HCT116 (cell line): Measurements from ENCODE around the gene G2E3. TPM values are rescaled to one million over a fixed set of nuclear protein-coding genes. Genes with fewer than 3 reads are reported as not detected.

Experiments
- ATAC-seq: fragments of 200-7000 bp; cut with Tn5 transposase; 2 replicates; pipeline ENCODE4 v1.9.1; 2020; ENCODE audit warnings: mild to moderate bottlenecking, moderate library complexity
- BruUV-seq: library from RNA; stranded (reverse); fragments of 400-500 nt; replicated peaks from 2 replicates; lab custom pipeline; 2021; lab: Mats Ljungman, UMichigan
- CTCF ChIA-PET: fragments of 300-600 bp; sonication (Branson Sonifier 250); formaldehyde crosslinking; loops from one replicate; lab custom pipeline; 2021; ENCODE audit warnings: antibody characterized with exemption; lab: Charles Lee
- POLR2A ChIA-PET: fragments of 300-600, 350-600 bp; sonication (Branson Sonifier 250); formaldehyde crosslinking; loops from one replicate; lab custom pipeline; 2021; ENCODE audit warnings: antibody characterized with exemption; lab: Charles Lee
- RAD21 ChIA-PET, 2 experiments: fragments of 300-600 bp; sonication (Branson Sonifier 250); formaldehyde crosslinking; loops; one replicate each; lab custom pipeline; 2023; ENCODE audit warnings: low total read pairs in 2 of 2; ENCODE audit not compliant: uncharacterized antibody in 2 of 2, unreplicated experiment in 2 of 2, low non-redundant PET in 1 of 2; lab: Charles Lee
- DNase-seq: peaks from one replicate; pipeline ENCODE4 v3.0.0-alpha.2; 2010; ENCODE audit warnings: low read depth, low spot score
- H2AFZ ChIP-seq: fragments of 200-600 bp; shearing (Covaris generic), sonication (generic); 2 replicates; pipeline ENCODE4 v1.6.1; 2017; ENCODE audit warnings: low read depth, mixed run types, mixed read lengths, antibody characterized with exemption, low read length; ENCODE audit not compliant: poor library complexity, severe bottlenecking
- H3K27ac ChIP-seq: 2 replicates; pipeline ENCODE4 v1.5.1; 2012; ENCODE audit warnings: low read depth, low read length
- H3K27me3 ChIP-seq: fragments of 200-600 bp; sonication (generic); 2 replicates; pipeline ENCODE4 v1.6.1; 2016; ENCODE audit warnings: mixed run types, low read length, mixed read lengths; ENCODE audit not compliant: insufficient read depth
- H3K36me3 ChIP-seq, 2 experiments: fragments of 200-500 bp in 1 of 2; fragments of 200-600 bp in 1 of 2; sonication (Bioruptor generic) in 1 of 2; sonication (generic) in 1 of 2; 2 replicates each; pipeline versions ENCODE4 v1.5.1 to v1.6.1; 2014 to 2016; ENCODE audit warnings: low read length in 2 of 2, inconsistent platforms in 1 of 2, mixed read lengths in 1 of 2, mixed run types in 1 of 2; ENCODE audit not compliant: insufficient read depth in 2 of 2, control insufficient read depth in 1 of 2
- H3K4me1 ChIP-seq, 2 experiments: fragments of 200-600 bp in 1 of 2; sonication (generic) in 1 of 2; 2 replicates each; pipeline versions ENCODE4 v1.5.1 to v1.6.1; 2012 to 2017; ENCODE audit warnings: low read length in 2 of 2, inconsistent platforms in 1 of 2, mild to moderate bottlenecking in 1 of 2, mixed read lengths in 1 of 2, mixed run types in 1 of 2, moderate library complexity in 1 of 2; ENCODE audit not compliant: insufficient read depth in 2 of 2, control insufficient read depth in 1 of 2
- H3K4me2 ChIP-seq: fragments of 200-600 bp; sonication (generic); 2 replicates; pipeline ENCODE4 v1.6.1; 2017; ENCODE audit warnings: mixed run types, low read length, mixed read lengths
- H3K4me3 ChIP-seq, 2 experiments: fragments of 200-600 bp in 1 of 2; sonication (generic) in 1 of 2; replicated peaks in 1 of 2; 2 replicates each; pipeline ENCODE4 v1.5.1; 2011 to 2016; ENCODE audit warnings: low read length in 2 of 2, control low read depth in 1 of 2, low read depth in 1 of 2, mild to moderate bottlenecking in 1 of 2, mixed read lengths in 1 of 2, mixed run types in 1 of 2
- H3K79me2 ChIP-seq: fragments of 200-600 bp; sonication (generic); 2 replicates; pipeline ENCODE4 v1.6.1; 2017; ENCODE audit warnings: mild to moderate bottlenecking, mixed run types, low read length, moderate library complexity, mixed read lengths; ENCODE audit not compliant: insufficient read depth
- H3K9ac ChIP-seq: fragments of 200-600 bp; sonication (generic); 2 replicates; pipeline ENCODE4 v1.6.1; 2016; ENCODE audit warnings: low read length, mixed read lengths
- H3K9me2 ChIP-seq: fragments of 200-600 bp; sonication (generic), shearing (Covaris generic); 2 replicates; pipeline ENCODE4 v1.6.1; 2017; ENCODE audit warnings: mixed run types, mild to moderate bottlenecking, moderate library complexity; ENCODE audit not compliant: insufficient read depth
- H3K9me3 ChIP-seq, 2 experiments: fragments of 200-500 bp in 1 of 2; fragments of 200-600 bp in 1 of 2; sonication (Bioruptor generic) in 1 of 2; sonication (generic) in 1 of 2; 2 replicates each; pipeline ENCODE4 v1.6.1; 2014 to 2017; ENCODE audit warnings: low read length in 2 of 2, mixed read lengths in 2 of 2, inconsistent platforms in 1 of 2, low read depth in 1 of 2, mild to moderate bottlenecking in 1 of 2, mixed run types in 1 of 2, moderate library complexity in 1 of 2; ENCODE audit not compliant: control insufficient read depth in 1 of 2, insufficient read depth in 1 of 2
- H4K20me1 ChIP-seq: fragments of 200-600 bp; sonication (generic), shearing (Covaris generic); 2 replicates; pipeline ENCODE4 v1.6.1; 2017; ENCODE audit warnings: mixed run types, mild to moderate bottlenecking, moderate library complexity; ENCODE audit not compliant: insufficient read depth
- POLR2A ChIP-seq: IDR thresholded peaks from 2 replicates; pipeline ENCODE4 v1.7.0; 2011; ENCODE audit warnings: borderline replicate concordance; ENCODE audit not compliant: insufficient read depth, insufficient read length; ENCODE audit errors: extremely low read depth
- REST ChIP-seq: IDR thresholded peaks from 2 replicates; pipeline ENCODE4 v1.6.1; 2012; ENCODE audit warnings: low read depth
- SRF ChIP-seq: IDR thresholded peaks from 2 replicates; pipeline ENCODE4 v1.6.1; 2012; ENCODE audit warnings: low read depth
- TCF7L2 ChIP-seq: IDR thresholded peaks from 2 replicates; pipeline ENCODE4 v1.7.0; 2011; ENCODE audit warnings: borderline replicate concordance, inconsistent platforms; ENCODE audit not compliant: insufficient read depth, insufficient read length; ENCODE audit errors: extremely low read depth
- YY1 ChIP-seq: IDR thresholded peaks from 2 replicates; pipeline ENCODE4 v1.6.1; 2011; ENCODE audit warnings: low read length, low read depth, moderate library complexity, mild to moderate bottlenecking; ENCODE audit not compliant: insufficient replicate concordance; ENCODE audit errors: extremely low read depth
- ZFX ChIP-seq: fragments of 450-650 bp; IDR thresholded peaks from 2 replicates; pipeline ENCODE4 v1.6.1; 2017
- intact Hi-C: fragments of 100-400 bp; cut with micrococcal nuclease; formaldehyde crosslinking; loops from 2 replicates; pipeline ENCODE4 v1.10.0; 2022
- total RNA-seq: library from RNA; stranded (reverse); gene quantifications from one replicate; pipeline ENCODE4 v1.2.1, GENCODE V29; 2021; ENCODE audit not compliant: unreplicated experiment
- TF ChIP-seq, protein P1 (sequence below), 3 experiments: fragments of 200-600 bp in 1 of 3; sonication (generic) in 1 of 3; IDR thresholded peaks in 2 of 3; conservative IDR thresholded peaks in 1 of 3; 2 replicates each; pipeline ENCODE4 v1.5.1; 2012 to 2017; ENCODE audit warnings: low read depth in 2 of 3, low read length in 2 of 3, antibody characterized with exemption in 1 of 3, borderline replicate concordance in 1 of 3, control low read depth in 1 of 3, mild to moderate bottlenecking in 1 of 3, mixed read lengths in 1 of 3, mixed run types in 1 of 3, moderate library complexity in 1 of 3; ENCODE audit not compliant: insufficient read depth in 1 of 3

Gene G2E3
- total RNA-seq, 1 experiment from 2014 or later, result 47.0 TPM

GRCh38 chr14:30519961-30520360, 39.0 kb upstream of the G2E3 start:
- Histone ChIP-seq H3K79me2 (no peaks in the 10 kb centered on the region), H3K4me1 (no peaks in the 10 kb centered on the region), H2AFZ (no peak overlapping the region), H3K27ac (no peak overlapping the region), H3K27me3 (no peaks in the 10 kb centered on the region; the same call in 1 of the 2 replicates), H3K9me3 (no peaks in the 10 kb centered on the region), H3K36me3 (no peaks in the 10 kb centered on the region), H3K4me3 (no peak overlapping the region), H3K4me2 (no peak overlapping the region), H3K9ac (no peak overlapping the region), H3K9me2 (no peaks in the 10 kb centered on the region), H4K20me1 (no peaks in the 10 kb centered on the region)
- ChIA-PET RAD21 (no interaction called here), CTCF (no interaction called here), POLR2A (no interaction called here)
- no peak for ATAC-seq
- DNase-seq, result no peak
- TF ChIP-seq POLR2A, result no peak
- TF ChIP-seq, protein P1, sequence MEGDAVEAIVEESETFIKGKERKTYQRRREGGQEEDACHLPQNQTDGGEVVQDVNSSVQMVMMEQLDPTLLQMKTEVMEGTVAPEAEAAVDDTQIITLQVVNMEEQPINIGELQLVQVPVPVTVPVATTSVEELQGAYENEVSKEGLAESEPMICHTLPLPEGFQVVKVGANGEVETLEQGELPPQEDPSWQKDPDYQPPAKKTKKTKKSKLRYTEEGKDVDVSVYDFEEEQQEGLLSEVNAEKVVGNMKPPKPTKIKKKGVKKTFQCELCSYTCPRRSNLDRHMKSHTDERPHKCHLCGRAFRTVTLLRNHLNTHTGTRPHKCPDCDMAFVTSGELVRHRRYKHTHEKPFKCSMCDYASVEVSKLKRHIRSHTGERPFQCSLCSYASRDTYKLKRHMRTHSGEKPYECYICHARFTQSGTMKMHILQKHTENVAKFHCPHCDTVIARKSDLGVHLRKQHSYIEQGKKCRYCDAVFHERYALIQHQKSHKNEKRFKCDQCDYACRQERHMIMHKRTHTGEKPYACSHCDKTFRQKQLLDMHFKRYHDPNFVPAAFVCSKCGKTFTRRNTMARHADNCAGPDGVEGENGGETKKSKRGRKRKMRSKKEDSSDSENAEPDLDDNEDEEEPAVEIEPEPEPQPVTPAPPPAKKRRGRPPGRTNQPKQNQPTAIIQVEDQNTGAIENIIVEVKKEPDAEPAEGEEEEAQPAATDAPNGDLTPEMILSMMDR (IDR thresholded peaks at IDR 0.05 in 2 of 3, conservative IDR thresholded peaks at IDR 0.05 in 1 of 3; ENCODE audit: borderline replicate concordance in 1 of 3, insufficient read depth in 1 of 3, low read depth in 2 of 3, low read length in 2 of 3), result no peak
- no peak for TF ChIP-seq ZFX
- TF ChIP-seq TCF7L2, result no peak
- TF ChIP-seq YY1, result no peak
- TF ChIP-seq SRF, result no peak
- no peak for TF ChIP-seq REST
- no TSS peak for BruUV-seq
- intact Hi-C loops, result no loop called here
